HepG2 (cell line): ENCODE results near the gene CTRL. TPM values are rescaled to one million over a fixed set of nuclear protein-coding genes. Genes with fewer than 3 reads are reported as not detected.

ENCODE experiments used
- DMTF1 ChIP-seq: sonication (generic); formaldehyde crosslinking; IDR thresholded peaks from 2 replicates; pipeline ENCODE4 v1.4.0; 2020; ENCODE audit warnings: mild to moderate bottlenecking, missing genetic modification reagents
- FOXC1 ChIP-seq: sonication (generic); formaldehyde crosslinking; IDR thresholded peaks from 2 replicates; pipeline ENCODE4 v1.8.0; 2022; ENCODE audit warnings: mild to moderate bottlenecking, missing genetic modification reagents, borderline replicate concordance
- FOXK2 ChIP-seq: fragments of 450-650 bp; IDR thresholded peaks from 2 replicates; pipeline ENCODE4 v1.6.1; 2016
- HIVEP1 ChIP-seq: sonication (generic); formaldehyde crosslinking; IDR thresholded peaks from 2 replicates; pipeline ENCODE4 v1.4.0; 2020; ENCODE audit warnings: mild to moderate bottlenecking, missing genetic modification reagents
- ISL2 ChIP-seq: sonication (generic); formaldehyde crosslinking; IDR thresholded peaks from 2 replicates; pipeline ENCODE4 v1.5.0; 2020; ENCODE audit warnings: missing genetic modification reagents
- KLF11 ChIP-seq: IDR thresholded peaks from 2 replicates; pipeline ENCODE4 v1.6.1; 2016; ENCODE audit warnings: missing compliant biosample characterization
- KMT2A ChIP-seq: sonication (generic); formaldehyde crosslinking; IDR thresholded peaks from 2 replicates; pipeline ENCODE4 v1.4.0; 2020; ENCODE audit warnings: missing genetic modification reagents
- NONO ChIP-seq, 2 experiments: fragments of 450-650 bp in 1 of 2; sonication (generic) in 1 of 2; formaldehyde crosslinking in 1 of 2; IDR thresholded peaks in 1 of 2; conservative IDR thresholded peaks in 1 of 2; 2 replicates each; pipeline versions ENCODE4 v1.6.1 to v1.8.0; 2017 to 2022; ENCODE audit warnings: mild to moderate bottlenecking in 1 of 2, missing genetic modification reagents in 1 of 2, moderate library complexity in 1 of 2
- NR2F6 ChIP-seq, 2 experiments: IDR thresholded peaks; 2 replicates each; pipeline ENCODE4 v1.6.1; 2016; ENCODE audit warnings: antibody characterized with exemption in 1 of 2, mild to moderate bottlenecking in 1 of 2
- RELA ChIP-seq: sonication (generic); formaldehyde crosslinking; IDR thresholded peaks from 2 replicates; pipeline ENCODE4 v1.4.0; 2020; ENCODE audit warnings: missing genetic modification reagents
- REXO4 ChIP-seq: sonication (generic); formaldehyde crosslinking; IDR thresholded peaks from 2 replicates; pipeline ENCODE4 v1.8.0; 2022; ENCODE audit warnings: missing genetic modification reagents, mild to moderate bottlenecking, borderline replicate concordance
- ZBTB2 ChIP-seq: sonication (generic); formaldehyde crosslinking; IDR thresholded peaks from 2 replicates; pipeline ENCODE4 v1.8.0; 2022; ENCODE audit warnings: low read depth, missing genetic modification reagents
- ZBTB25 ChIP-seq: IDR thresholded peaks from 2 replicates; pipeline ENCODE4 v1.6.1; 2018; ENCODE audit warnings: missing genetic modification reagents
- ZFP1 ChIP-seq: IDR thresholded peaks from 2 replicates; pipeline ENCODE4 v1.6.1; 2016
- ZNF263 ChIP-seq: sonication (generic); formaldehyde crosslinking; IDR thresholded peaks from 2 replicates; pipeline ENCODE4 v1.4.0; 2020; ENCODE audit warnings: missing genetic modification reagents
- ZNF280D ChIP-seq: sonication (generic); formaldehyde crosslinking; IDR thresholded peaks from 2 replicates; pipeline ENCODE4 v1.5.1; 2020; ENCODE audit warnings: mild to moderate bottlenecking, missing genetic modification reagents
- ZNF629 ChIP-seq: sonication (generic); formaldehyde crosslinking; conservative IDR thresholded peaks from 2 replicates; pipeline ENCODE4 v1.5.0; 2020; ENCODE audit warnings: missing genetic modification reagents
- ZNF724P ChIP-seq: sonication (generic); formaldehyde crosslinking; IDR thresholded peaks from 2 replicates; pipeline ENCODE4 v1.8.0; 2022; ENCODE audit warnings: missing genetic modification reagents, borderline replicate concordance
- polyA plus RNA-seq, 8 experiments: library from polyadenylated mRNA; depleted of rRNA in 3 of 8; stranded (reverse) in 7 of 8; unstranded in 1 of 8; fragments of >200 nt; fragmentation: Illumina TruSeq in 4 of 8; extraction: Trizol in 4 of 8; gene quantifications; 2 replicates each; pipeline versions ENCODE4 v1.2.1 to v1.2.3, GENCODE V29; 2011 to 2016; ENCODE audit warnings: low read depth in 4 of 8, missing spikeins in 1 of 8, mixed read lengths in 1 of 8; ENCODE audit not compliant: insufficient read depth in 1 of 8
- total RNA-seq, 5 experiments: library from RNA; depleted of rRNA; stranded (reverse); fragments of >200 nt; fragmentation: Illumina TruSeq; extraction: Trizol; gene quantifications; 2 replicates each; pipeline ENCODE4 v1.2.3, GENCODE V29; 2016; ENCODE audit warnings: low read depth in 1 of 5
- TF ChIP-seq, protein P1 (sequence below): sonication (generic); formaldehyde crosslinking; IDR thresholded peaks from 2 replicates; pipeline ENCODE4 v1.4.0; 2020; ENCODE audit warnings: missing genetic modification reagents

Gene CTRL
- total and polyA plus RNA-seq, 2 of the 13 experiments (the other 11 are each of a cell fraction or from before 2014, with no cell fraction given): 1.9 to 2.7 TPM

- TF ChIP-seq DMTF1 (CRISPR knock-in tag) (0 out of 2 replicates have a peak, but pooled peaks have one; percentile 3), NR2F6 (IDR thresholded peaks at IDR 0.05) (peak; percentile 98), NR2F6 (CRISPR knock-in tag; IDR thresholded peaks at IDR 0.05) (peak; percentile 98), ZNF629 (CRISPR knock-in tag) (peak; percentile 39; the same call in 1 of the 2 replicates), FOXC1 (CRISPR knock-in tag) (no peak), REXO4 (no peak), ZNF263 (CRISPR knock-in tag) (no peak), ZBTB25 (CRISPR knock-in tag) (no peak), HIVEP1 (CRISPR knock-in tag) (no peak), RELA (CRISPR knock-in tag) (no peak), FOXK2 (no peak), ISL2 (no peak), ZBTB2 (peak; percentile 15; the same call in 1 of the 2 replicates), KLF11 (CRISPR knock-in tag) (no peak), KMT2A (CRISPR knock-in tag) (no peak; the same call in 1 of the 2 replicates), NONO (IDR thresholded peaks at IDR 0.05) (no peak), NONO (CRISPR knock-in tag; conservative IDR thresholded peaks at IDR 0.05) (peak; percentile 79), ZNF724P (CRISPR knock-in tag) (no peak), ZFP1 (no peak), ZNF280D (CRISPR knock-in tag) (no peak)
- TF ChIP-seq, protein P1, sequence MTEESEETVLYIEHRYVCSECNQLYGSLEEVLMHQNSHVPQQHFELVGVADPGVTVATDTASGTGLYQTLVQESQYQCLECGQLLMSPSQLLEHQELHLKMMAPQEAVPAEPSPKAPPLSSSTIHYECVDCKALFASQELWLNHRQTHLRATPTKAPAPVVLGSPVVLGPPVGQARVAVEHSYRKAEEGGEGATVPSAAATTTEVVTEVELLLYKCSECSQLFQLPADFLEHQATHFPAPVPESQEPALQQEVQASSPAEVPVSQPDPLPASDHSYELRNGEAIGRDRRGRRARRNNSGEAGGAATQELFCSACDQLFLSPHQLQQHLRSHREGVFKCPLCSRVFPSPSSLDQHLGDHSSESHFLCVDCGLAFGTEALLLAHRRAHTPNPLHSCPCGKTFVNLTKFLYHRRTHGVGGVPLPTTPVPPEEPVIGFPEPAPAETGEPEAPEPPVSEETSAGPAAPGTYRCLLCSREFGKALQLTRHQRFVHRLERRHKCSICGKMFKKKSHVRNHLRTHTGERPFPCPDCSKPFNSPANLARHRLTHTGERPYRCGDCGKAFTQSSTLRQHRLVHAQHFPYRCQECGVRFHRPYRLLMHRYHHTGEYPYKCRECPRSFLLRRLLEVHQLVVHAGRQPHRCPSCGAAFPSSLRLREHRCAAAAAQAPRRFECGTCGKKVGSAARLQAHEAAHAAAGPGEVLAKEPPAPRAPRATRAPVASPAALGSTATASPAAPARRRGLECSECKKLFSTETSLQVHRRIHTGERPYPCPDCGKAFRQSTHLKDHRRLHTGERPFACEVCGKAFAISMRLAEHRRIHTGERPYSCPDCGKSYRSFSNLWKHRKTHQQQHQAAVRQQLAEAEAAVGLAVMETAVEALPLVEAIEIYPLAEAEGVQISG (CRISPR knock-in tag): no peak
Observed at GRCh38 chr16:67943256-67943618, 11.6 kb upstream of the CTRL start (continued).
